Neural crest cell (in vitro differentiated cells): ENCODE results near the gene TEKTIP1. TPM values are rescaled to one million over a fixed set of nuclear protein-coding genes. Genes with fewer than 3 reads are reported as not detected.

Source experiments
- DNase-seq: peaks from one replicate; pipeline ENCODE4 v3.0.0; 2021; ENCODE audit warnings: low read depth, mixed read lengths, low spot score
- H3K27ac Mint-ChIP-seq: one replicate; pipeline ENCODE4 v1.8.0; 2021; ENCODE audit warnings: mild to moderate bottlenecking, mixed read lengths; ENCODE audit not compliant: unreplicated experiment
- H3K27me3 Mint-ChIP-seq: 2 replicates; pipeline ENCODE4 v1.8.0; 2021; ENCODE audit warnings: low read depth, mild to moderate bottlenecking, mixed read lengths
- H3K36me3 Mint-ChIP-seq: 2 replicates; pipeline ENCODE4 v1.8.0; 2021; ENCODE audit warnings: low read depth, mild to moderate bottlenecking, mixed read lengths
- H3K4me1 Mint-ChIP-seq: 2 replicates; pipeline ENCODE4 v1.8.0; 2021; ENCODE audit warnings: mixed read lengths
- H3K4me3 Mint-ChIP-seq: one replicate; pipeline ENCODE4 v1.8.0; 2021; ENCODE audit warnings: mild to moderate bottlenecking, mixed read lengths
- H3K9me3 Mint-ChIP-seq: 2 replicates; pipeline ENCODE4 v1.8.0; 2021; ENCODE audit warnings: mixed read lengths
- CTCF ChIP-seq: fragments of 200-600 bp; sonication (generic); conservative IDR thresholded peaks from 2 replicates; pipeline ENCODE4 v1.5.0; 2021; ENCODE audit warnings: antibody characterized with exemption, mild to moderate bottlenecking
- total RNA-seq: library from RNA; stranded (reverse); gene quantifications from 2 replicates; pipeline ENCODE4 v1.2.1, GENCODE V29; 2021

The TEKTIP1 gene
- total RNA-seq, 1 donor from 2014 or later, result 2.0 TPM

GRCh38 chr19:3543150-3544057 is 4.4 kb downstream of the TEKTIP1 start:
- no peak overlapping the region for H3K4me3 Mint-ChIP-seq
- DNase-seq, result no peak
- no peak for TF ChIP-seq CTCF
- no peaks in the 10 kb centered on the region for H3K4me1 Mint-ChIP-seq
- H3K36me3 Mint-ChIP-seq, result no peaks in the 10 kb centered on the region
- no peak overlapping the region for H3K27ac Mint-ChIP-seq
- peaks cover 4% of the 10 kb centered on the region for H3K27me3 Mint-ChIP-seq
- H3K9me3 Mint-ChIP-seq, result no peaks in the 10 kb centered on the region

- Mint-ChIP-seq H3K27me3 (peaks cover 4% of the 10 kb centered on the region), H3K4me3 (no peak overlapping the region), H3K27ac (no peak overlapping the region), H3K9me3 (no peaks in the 10 kb centered on the region), H3K36me3 (no peaks in the 10 kb centered on the region), H3K4me1 (no peaks in the 10 kb centered on the region)
- TF ChIP-seq CTCF, result no peak
- no peak for DNase-seq
These were observed 5.0 kb downstream of the TEKTIP1 start for GRCh38 chr19:3544058-3544376.

- TF ChIP-seq CTCF, result peak; percentile 92
- Mint-ChIP-seq H3K4me3 (peak overlapping the region; percentile 77), H3K9me3 (no peaks in the 10 kb centered on the region), H3K36me3 (no peaks in the 10 kb centered on the region), H3K27me3 (peaks cover 4% of the 10 kb centered on the region), H3K27ac (no peak overlapping the region), H3K4me1 (no peaks in the 10 kb centered on the region)
- DNase-seq, result peak; percentile 96
These were observed 6.0 kb downstream of the TEKTIP1 start for GRCh38 chr19:3544742-3545668.

- H3K4me1 Mint-ChIP-seq, result no peaks in the 10 kb centered on the region
These were observed 6.7 kb downstream of the TEKTIP1 start for GRCh38 chr19:3545669-3546034.

More at GRCh38 chr19:3545669-3546034, 6.7 kb downstream of the TEKTIP1 start:
- no peaks in the 10 kb centered on the region for H3K36me3 Mint-ChIP-seq
- H3K27ac Mint-ChIP-seq, result no peak overlapping the region
- no peak for DNase-seq
- peaks cover 4% of the 10 kb centered on the region for H3K27me3 Mint-ChIP-seq
- no peak for TF ChIP-seq CTCF
- H3K4me3 Mint-ChIP-seq, result peak overlapping the region; percentile 77
- H3K9me3 Mint-ChIP-seq, result no peaks in the 10 kb centered on the region
